ENCODE data around the gene PIWIL4. TPM values are rescaled to one million over a fixed set of nuclear protein-coding genes. Genes with fewer than 3 reads are reported as not detected.

Gene PIWIL4
- total RNA-seq, 2 donors from 2014 or later: 0.48 to 1.1 TPM

GRCh38 chr11:94649254-94649653 lies 82.1 kb downstream of the PIWIL4 start:
- H3K4me1 Mint-ChIP-seq: no peaks in the 10 kb centered on the region
- no peaks in the 10 kb centered on the region for H3K36me3 Mint-ChIP-seq (ENCODE audit: low read depth)
- no peak overlapping the region for H3K4me3 Mint-ChIP-seq
- no peak for ATAC-seq (replicated peaks)
- no peaks in the 10 kb centered on the region for H3K9me3 Mint-ChIP-seq
- H3K27ac Mint-ChIP-seq: no peak overlapping the region
- H3K27me3 Mint-ChIP-seq: peaks cover 9% of the 10 kb centered on the region

- H3K4me3 Mint-ChIP-seq: no peak overlapping the region
- no peaks in the 10 kb centered on the region for H3K9me3 Mint-ChIP-seq
- peaks cover 9% of the 10 kb centered on the region for H3K27me3 Mint-ChIP-seq
- no peaks in the 10 kb centered on the region for H3K36me3 Mint-ChIP-seq (ENCODE audit: low read depth)
- no peaks in the 10 kb centered on the region for H3K4me1 Mint-ChIP-seq
- H3K27ac Mint-ChIP-seq: no peak overlapping the region
- ATAC-seq (replicated peaks): no peak
Observed at GRCh38 chr11:94649964-94650623, 82.9 kb downstream of the PIWIL4 start.

- no peak for ATAC-seq (replicated peaks)
- Mint-ChIP-seq H3K36me3 (ENCODE audit: low read depth) (no peaks in the 10 kb centered on the region), H3K9me3 (no peaks in the 10 kb centered on the region), H3K27ac (no peak overlapping the region), H3K4me3 (no peak overlapping the region), H3K27me3 (peaks cover 5% of the 10 kb centered on the region), H3K4me1 (no peaks in the 10 kb centered on the region)
Observed at GRCh38 chr11:94650756-94651155, 83.6 kb downstream of the PIWIL4 start.

GRCh38 chr11:94652735-94653284 lies 85.6 kb downstream of the PIWIL4 start:
- Mint-ChIP-seq H3K4me3 (no peak overlapping the region), H3K4me1 (no peaks in the 10 kb centered on the region), H3K27me3 (peaks cover 7% of the 10 kb centered on the region), H3K36me3 (ENCODE audit: low read depth) (no peaks in the 10 kb centered on the region), H3K9me3 (no peaks in the 10 kb centered on the region), H3K27ac (no peak overlapping the region)
- ATAC-seq (replicated peaks): no peak

DNA sequence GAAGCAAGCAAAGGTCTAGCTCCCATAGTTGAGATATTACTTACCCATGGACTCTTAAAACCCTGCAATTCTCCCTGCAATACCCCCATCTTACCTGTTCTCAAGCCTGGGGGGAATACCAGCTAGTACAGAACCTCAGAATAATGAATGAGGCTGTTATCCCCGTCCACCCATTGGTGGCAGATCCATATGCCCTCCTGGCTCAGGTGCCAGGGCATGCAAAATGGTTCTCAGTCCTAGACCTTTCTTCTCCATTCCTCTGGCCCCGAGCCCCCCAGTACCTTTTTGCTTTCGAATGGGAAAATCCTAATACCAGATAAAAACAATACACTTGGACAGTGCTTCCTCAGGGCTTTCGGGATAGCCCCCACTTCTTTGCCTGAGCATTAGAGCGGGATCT lies 86.4 kb downstream of the PIWIL4 start:
- Mint-ChIP-seq H3K4me1 (no peaks in the 10 kb centered on the region), H3K27me3 (peaks cover 8% of the 10 kb centered on the region), H3K27ac (no peak overlapping the region), H3K4me3 (no peak overlapping the region), H3K36me3 (ENCODE audit: low read depth) (no peaks in the 10 kb centered on the region), H3K9me3 (no peaks in the 10 kb centered on the region)
- no peak for ATAC-seq (replicated peaks)

DNA sequence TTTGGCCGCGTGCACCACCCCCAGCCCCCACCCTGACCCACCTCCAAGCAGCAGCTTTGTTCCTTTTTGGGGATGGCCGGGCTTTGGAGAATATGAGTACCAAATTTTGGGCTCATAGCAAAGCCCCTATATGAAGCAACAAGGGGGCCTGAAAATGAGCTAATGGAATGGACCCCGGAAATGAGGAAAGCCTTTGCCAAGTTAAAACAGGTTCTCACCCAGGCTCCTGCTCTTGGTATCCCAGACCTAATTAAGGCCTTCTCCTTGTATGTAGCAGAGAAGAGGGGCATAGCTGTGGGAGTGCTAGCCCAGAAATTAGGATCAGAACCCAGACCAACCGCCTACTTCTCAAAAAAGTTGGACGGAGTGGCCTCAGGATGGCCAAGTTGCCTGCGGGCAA lies 87.0 kb downstream of the PIWIL4 start:
- ATAC-seq (replicated peaks): no peak
- Mint-ChIP-seq H3K27me3 (peaks cover 15% of the 10 kb centered on the region), H3K4me3 (no peak overlapping the region)

DNA sequence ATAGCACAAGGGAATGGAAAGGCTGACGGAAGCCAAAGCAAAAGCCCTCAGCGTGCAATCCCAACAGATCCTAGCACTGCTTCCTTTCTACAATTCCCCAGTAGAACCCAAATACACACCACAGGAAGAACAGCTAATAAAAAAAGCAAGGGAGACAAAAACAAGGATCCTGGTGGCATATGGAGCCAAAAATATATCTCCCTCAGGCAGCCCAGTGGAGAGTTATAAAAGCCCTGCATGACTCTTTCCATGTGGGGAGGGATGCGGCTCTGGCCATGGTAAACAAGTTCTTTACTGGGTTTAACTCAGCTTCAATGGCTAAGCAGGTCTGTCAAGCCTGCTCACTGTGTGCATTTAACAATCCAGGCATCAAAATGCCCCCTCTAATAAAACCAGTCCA lies 88.1 kb downstream of the PIWIL4 start:
- no peaks in the 10 kb centered on the region for H3K4me1 Mint-ChIP-seq
- ATAC-seq (replicated peaks): no peak
- no peak overlapping the region for H3K27ac Mint-ChIP-seq
- H3K4me3 Mint-ChIP-seq: no peak overlapping the region
- no peaks in the 10 kb centered on the region for H3K9me3 Mint-ChIP-seq
- peaks cover 17% of the 10 kb centered on the region for H3K27me3 Mint-ChIP-seq
- no peaks in the 10 kb centered on the region for H3K36me3 Mint-ChIP-seq (ENCODE audit: low read depth)

More for the DNA sequence above, 87.0 kb downstream of the PIWIL4 start:
- Mint-ChIP-seq H3K27ac (no peak overlapping the region), H3K36me3 (ENCODE audit: low read depth) (no peaks in the 10 kb centered on the region), H3K4me1 (no peaks in the 10 kb centered on the region), H3K9me3 (no peaks in the 10 kb centered on the region)

DNA sequence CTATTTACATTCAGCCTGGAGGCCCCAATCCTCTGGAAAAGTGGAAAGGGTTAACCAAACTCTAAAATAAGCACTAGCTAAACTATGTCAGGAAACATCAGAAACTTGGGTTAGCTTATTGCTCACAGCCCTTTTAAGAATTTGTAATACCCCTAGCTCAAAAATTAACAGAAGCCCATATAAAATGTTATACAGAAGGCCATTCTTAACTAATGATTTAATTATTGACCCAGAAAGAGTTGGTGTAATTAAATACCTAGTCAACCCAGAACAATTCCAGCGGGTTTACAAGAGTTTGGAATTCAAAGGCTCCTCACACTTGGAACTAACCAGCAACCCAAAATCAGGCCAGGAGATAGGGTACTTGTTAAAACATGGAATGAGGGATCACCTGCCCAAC lies 88.8 kb downstream of the PIWIL4 start:
- Mint-ChIP-seq H3K4me1 (no peaks in the 10 kb centered on the region), H3K9me3 (no peaks in the 10 kb centered on the region), H3K4me3 (no peak overlapping the region), H3K27me3 (peaks cover 18% of the 10 kb centered on the region), H3K27ac (no peak overlapping the region), H3K36me3 (ENCODE audit: low read depth) (no peaks in the 10 kb centered on the region)
- ATAC-seq (replicated peaks): no peak

DNA sequence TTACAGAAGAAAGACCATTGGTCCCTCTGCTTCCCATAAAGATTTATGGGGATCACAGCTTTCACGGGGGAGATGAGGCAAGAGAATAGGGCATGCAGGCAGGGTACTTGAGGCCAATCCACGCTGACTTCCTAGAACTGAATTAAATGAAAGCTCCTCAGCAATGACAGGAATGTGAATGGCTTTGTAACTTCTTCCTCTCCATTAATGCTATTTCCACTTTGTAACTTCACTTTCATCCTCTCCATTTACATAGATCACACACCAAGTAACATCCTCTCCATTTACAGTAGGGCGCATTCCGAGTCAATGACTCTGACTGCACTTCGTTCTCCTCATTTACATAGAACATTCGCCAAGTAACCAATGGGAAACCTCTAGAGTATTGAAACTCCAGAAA lies 89.8 kb downstream of the PIWIL4 start:
- Mint-ChIP-seq H3K4me1 (no peaks in the 10 kb centered on the region), H3K4me3 (no peak overlapping the region), H3K9me3 (no peaks in the 10 kb centered on the region), H3K36me3 (ENCODE audit: low read depth) (no peaks in the 10 kb centered on the region), H3K27ac (no peak overlapping the region), H3K27me3 (peaks cover 24% of the 10 kb centered on the region)
- ATAC-seq (replicated peaks): no peak

DNA sequence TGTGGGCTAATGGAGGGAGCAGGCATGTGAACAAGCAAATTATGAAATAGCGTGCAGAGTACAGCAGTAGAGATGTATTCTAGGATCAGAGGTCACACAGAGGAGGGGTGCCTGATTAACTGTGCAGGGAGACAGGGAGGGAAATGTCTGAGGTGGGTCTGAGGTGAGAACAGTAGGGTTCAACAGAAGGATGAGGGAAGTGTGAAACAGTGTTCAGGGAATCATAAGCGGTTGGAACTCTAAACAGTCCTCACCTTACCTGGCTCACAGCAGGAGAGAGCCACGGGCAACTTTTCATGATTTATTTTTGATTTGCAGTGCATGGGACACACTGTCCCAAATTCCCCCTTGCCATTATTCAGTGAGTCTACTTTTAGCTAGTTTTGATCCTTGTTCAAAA lies 90.5 kb downstream of the PIWIL4 start:
- no peaks in the 10 kb centered on the region for H3K4me1 Mint-ChIP-seq
- no peak overlapping the region for H3K4me3 Mint-ChIP-seq

GRCh38 chr11:94658386-94658785 lies 91.2 kb downstream of the PIWIL4 start:
- peaks cover 24% of the 10 kb centered on the region for H3K27me3 Mint-ChIP-seq
- no peaks in the 10 kb centered on the region for H3K4me1 Mint-ChIP-seq
- no peak for ATAC-seq (replicated peaks)
- no peaks in the 10 kb centered on the region for H3K9me3 Mint-ChIP-seq
- no peak overlapping the region for H3K27ac Mint-ChIP-seq
- H3K4me3 Mint-ChIP-seq: no peak overlapping the region
- no peaks in the 10 kb centered on the region for H3K36me3 Mint-ChIP-seq (ENCODE audit: low read depth)

More for the DNA sequence above, 90.5 kb downstream of the PIWIL4 start:
- H3K27me3 Mint-ChIP-seq: peaks cover 24% of the 10 kb centered on the region
- H3K9me3 Mint-ChIP-seq: no peaks in the 10 kb centered on the region
- no peak for ATAC-seq (replicated peaks)
- H3K36me3 Mint-ChIP-seq (ENCODE audit: low read depth): no peaks in the 10 kb centered on the region
- H3K27ac Mint-ChIP-seq: no peak overlapping the region

DNA sequence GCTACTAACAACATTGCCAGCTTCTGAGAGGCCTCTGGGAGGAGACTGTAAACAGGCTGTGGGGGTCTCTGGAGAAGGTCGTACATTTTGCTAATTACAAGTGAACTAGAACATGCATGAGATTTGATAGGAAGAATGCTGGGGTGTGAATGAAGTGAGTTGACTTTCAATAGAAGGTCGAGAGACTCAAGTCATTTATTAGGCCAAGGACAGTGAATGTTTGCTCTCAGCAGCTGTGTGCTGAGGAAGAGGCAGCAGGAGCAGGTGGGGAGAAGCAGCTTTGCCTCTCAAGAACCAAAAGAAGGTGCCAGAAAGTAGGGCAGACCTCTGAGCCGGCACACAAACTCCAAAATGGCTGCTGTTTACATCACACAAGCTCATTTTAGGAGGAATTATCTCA lies 91.7 kb downstream of the PIWIL4 start:
- Mint-ChIP-seq H3K4me3 (no peak overlapping the region), H3K27me3 (peaks cover 24% of the 10 kb centered on the region), H3K27ac (no peak overlapping the region), H3K9me3 (no peaks in the 10 kb centered on the region), H3K4me1 (no peaks in the 10 kb centered on the region), H3K36me3 (ENCODE audit: low read depth) (no peaks in the 10 kb centered on the region)
- no peak for ATAC-seq (replicated peaks)

- Mint-ChIP-seq H3K27ac (no peak overlapping the region), H3K4me3 (no peak overlapping the region)
- no peak for ATAC-seq (replicated peaks)
Observed at GRCh38 chr11:94661444-94661843, 94.3 kb downstream of the PIWIL4 start.

DNA sequence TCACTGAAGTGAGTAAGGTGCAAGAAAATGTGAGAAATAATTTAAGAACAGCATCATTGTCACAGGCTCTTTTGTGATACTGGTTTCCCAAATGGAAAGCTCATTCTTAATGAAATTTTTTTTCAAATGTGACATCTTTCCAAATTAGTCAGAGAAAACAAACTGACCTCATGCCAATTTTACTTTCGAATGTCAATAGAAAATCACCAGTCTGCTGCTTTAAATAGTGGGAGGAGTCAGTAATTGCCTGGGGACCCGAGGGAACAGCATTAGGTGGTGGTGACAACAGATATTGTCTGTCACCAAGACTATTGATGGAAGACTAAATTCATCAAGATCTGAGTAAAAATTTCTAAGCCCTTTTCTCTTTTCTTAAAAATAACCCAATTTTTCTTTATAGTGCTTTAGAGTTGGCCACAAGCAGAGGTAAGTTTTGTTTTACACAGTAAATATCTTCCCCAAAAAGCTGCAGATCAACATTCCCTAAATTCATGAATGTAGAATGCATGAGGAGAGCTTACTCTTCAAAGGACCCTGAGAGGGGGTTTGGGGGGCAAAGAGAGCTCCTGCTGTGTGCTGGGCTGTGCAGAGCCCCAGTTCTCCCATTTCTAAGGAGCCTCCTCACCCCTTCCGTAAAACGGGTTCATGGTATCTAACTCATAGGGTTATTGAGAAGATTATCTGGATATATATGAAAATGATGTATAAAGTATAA lies 95.1 kb downstream of the PIWIL4 start:
- no peak for ATAC-seq (replicated peaks)

More at GRCh38 chr11:94661444-94661843, 94.3 kb downstream of the PIWIL4 start:
- H3K9me3 Mint-ChIP-seq: no peaks in the 10 kb centered on the region
- peaks cover 24% of the 10 kb centered on the region for H3K27me3 Mint-ChIP-seq
- H3K36me3 Mint-ChIP-seq (ENCODE audit: low read depth): no peaks in the 10 kb centered on the region
- H3K4me1 Mint-ChIP-seq: no peaks in the 10 kb centered on the region

GRCh38 chr11:94662846-94663390 lies 95.8 kb downstream of the PIWIL4 start:
- H3K4me1 Mint-ChIP-seq: no peaks in the 10 kb centered on the region
- no peaks in the 10 kb centered on the region for H3K9me3 Mint-ChIP-seq
- peaks cover 17% of the 10 kb centered on the region for H3K27me3 Mint-ChIP-seq
- no peaks in the 10 kb centered on the region for H3K36me3 Mint-ChIP-seq (ENCODE audit: low read depth)
- ATAC-seq (replicated peaks): no peak
- no peak overlapping the region for H3K4me3 Mint-ChIP-seq
- H3K27ac Mint-ChIP-seq: no peak overlapping the region

More for the DNA sequence above, 95.1 kb downstream of the PIWIL4 start:
- Mint-ChIP-seq H3K27me3 (peaks cover 20% of the 10 kb centered on the region), H3K36me3 (ENCODE audit: low read depth) (no peaks in the 10 kb centered on the region), H3K4me1 (no peaks in the 10 kb centered on the region), H3K4me3 (no peak overlapping the region), H3K27ac (no peak overlapping the region), H3K9me3 (no peaks in the 10 kb centered on the region)
